GF-D8 (cell line): ENCODE results near the gene NRIP2.

Experiments
- DNase-seq: peaks from one replicate; lab custom pipeline; 2025; lab: John Stamatoyannopoulos, UW

The NRIP2 gene

DNA sequence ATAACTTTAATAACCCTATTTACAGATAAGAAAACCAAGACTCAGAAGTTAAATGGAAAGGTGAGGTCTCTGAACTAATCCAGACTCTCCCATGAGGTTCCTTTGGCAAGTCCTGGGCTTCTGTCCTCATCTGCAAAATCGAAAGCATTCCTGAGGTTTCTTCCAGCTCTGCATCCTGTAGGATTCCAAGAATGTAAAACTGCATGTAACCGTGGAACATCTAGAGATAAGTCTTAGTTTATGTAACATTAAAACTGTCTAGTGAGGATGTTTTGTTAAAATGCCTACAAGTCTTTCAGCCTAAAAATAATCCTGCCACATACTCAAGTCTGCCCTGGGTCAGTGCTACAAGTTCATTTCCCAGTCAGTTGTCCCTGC, 29.7 kb downstream of the NRIP2 start:
- no peak for DNase-seq

- DNase-seq, result no peak
Observed at GRCh38 chr12:2804393-2805142, 30.3 kb downstream of the NRIP2 start.

DNA sequence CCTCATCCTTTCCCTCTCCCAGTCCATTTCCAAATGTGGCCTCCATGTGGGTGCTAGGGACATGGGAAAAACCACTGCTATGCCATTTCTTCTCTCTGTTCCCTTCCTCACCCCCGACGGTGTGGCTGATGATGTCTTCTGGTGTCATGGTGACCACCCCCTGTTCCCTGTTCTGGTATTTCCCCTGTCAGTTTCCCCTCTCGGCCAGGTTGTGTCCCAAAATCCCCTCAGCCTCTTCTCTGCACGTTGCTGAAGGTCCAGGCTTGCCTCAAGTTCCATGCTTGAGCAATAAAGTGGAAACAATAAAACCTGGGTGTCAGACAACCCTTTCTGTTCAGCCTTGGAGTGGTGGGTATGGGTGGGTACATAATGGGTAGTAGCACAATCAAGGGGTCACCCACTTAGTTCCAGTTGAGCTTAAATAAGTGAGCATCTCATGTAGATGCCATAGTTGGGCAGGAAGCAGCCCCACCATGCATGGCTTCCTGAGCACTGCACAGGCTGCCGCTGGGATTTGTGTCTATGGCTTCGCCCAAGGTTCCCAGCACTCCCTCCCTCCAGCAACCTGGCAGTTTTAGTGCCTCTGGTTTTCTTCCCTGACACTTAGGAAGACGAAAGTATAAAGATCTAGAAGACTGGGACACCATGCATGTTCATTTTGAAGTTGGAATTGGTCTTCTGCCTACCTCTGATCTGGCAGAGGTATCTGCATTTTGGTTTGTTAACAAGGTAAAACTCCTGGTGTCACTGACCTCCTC, 31.0 kb downstream of the NRIP2 start:
- no peak for DNase-seq

DNA sequence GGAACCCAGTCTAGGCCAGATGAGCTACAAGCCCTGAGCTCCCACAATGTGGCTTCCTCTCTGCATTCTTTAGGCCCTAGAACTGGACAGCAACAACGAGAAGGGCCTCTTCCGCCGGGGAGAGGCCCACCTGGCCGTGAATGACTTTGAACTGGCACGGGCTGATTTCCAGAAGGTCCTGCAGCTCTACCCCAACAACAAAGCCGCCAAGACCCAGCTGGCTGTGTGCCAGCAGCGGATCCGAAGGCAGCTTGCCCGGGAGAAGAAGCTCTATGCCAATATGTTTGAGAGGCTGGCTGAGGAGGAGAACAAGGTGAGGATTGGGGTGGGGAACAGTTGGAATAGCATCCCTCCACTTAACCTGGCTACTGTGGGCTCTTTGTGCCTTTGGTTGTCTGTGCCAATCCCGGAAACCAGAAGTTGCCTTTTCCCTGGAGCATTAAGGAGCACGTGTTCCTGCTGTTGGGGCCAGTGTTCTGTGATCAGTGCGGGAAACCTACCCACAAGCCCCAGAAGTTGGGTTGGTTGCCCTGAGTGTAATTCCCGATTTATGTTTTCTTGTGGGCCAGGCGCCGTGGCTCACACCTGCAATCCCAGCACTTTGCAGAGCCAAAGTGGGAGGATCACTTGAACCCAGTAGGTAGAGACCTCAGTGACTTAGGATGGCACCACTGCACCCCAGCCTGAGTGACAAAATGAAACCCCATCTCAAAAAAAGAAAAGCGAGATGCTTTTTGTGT, 33.6 kb downstream of the NRIP2 start:
- no peak for DNase-seq

DNA sequence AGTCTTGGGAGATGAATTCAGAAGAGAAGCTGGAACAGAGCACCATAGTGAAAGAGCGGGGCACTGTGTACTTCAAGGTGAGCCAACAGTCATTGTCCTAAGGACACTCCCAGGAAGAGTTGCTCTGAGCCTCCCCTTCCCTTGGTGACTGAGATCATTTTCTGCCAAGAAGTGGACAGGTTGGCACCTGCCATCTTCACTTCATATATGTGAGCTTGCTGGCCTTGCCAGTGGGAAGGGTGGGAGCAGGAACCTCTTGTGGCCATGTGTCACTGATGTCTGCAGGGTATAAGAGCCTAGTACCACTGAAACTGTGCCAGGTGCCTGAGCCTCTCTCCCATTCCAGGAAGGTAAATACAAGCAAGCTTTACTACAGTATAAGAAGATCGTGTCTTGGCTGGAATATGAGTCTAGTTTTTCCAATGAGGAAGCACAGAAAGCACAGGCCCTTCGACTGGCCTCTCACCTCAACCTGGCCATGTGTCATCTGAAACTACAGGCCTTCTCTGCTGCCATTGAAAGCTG, 34.7 kb downstream of the NRIP2 start:
- DNase-seq, result no peak

GRCh38 chr12:2797721-2798418, 37.0 kb downstream of the NRIP2 start:
- no peak for DNase-seq

DNA sequence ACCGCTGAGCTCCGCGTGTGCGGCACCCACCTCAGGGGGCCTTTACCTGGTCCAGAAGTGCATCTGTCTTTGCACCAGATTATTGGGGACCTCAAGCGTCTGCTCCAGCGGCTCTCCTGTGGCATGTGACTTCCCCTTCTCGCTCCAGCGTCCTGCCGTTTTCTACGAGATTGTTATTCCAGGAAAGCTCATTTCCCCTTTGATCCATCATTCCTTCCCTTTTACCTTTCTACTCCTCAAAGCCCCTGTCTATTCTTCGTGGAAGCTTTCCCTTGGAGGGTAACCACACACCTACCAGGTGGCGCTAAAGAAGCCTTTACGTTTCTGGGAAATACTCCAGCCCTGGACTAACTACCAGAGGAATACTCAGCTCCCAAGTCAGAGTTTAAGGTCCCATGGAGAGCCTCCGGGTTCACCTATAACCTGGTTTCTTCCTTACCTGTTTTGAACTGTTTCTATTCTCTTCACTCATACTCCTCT, 38.6 kb downstream of the NRIP2 start:
- DNase-seq, result no peak

- DNase-seq, result no peak
Observed at GRCh38 chr12:2795291-2796186, 39.3 kb downstream of the NRIP2 start.

DNA sequence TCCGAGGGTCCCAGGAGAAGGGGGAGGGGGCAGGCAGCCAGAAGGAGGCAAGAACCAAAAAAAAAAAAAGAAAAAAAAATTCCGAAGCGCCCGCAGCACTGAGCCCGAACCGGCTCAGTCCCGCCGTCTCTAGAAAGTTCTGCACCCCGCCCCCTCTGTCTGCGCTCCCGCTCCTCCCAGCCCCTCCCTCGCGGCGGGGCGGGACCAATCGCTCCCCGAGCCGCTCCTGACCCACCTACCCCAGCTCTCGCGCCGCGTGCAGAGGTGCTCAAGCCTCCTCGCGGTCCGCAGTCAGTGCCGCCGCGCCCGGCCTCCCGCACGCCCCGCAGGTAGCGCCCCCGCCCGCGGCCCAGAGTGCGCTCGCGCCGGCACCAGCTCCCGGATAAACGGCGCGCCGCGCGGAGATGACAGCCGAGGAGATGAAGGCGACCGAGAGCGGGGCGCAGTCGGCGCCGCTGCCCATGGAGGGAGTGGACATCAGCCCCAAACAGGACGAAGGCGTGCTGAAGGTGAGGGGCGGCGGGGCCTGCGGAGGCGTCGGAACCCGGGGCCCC, 40.0 kb downstream of the NRIP2 start, which contains the start of gene FKBP4:
Gene FKBP4 (plus strand): TSS at position 235 of the 554 bp plus-strand sequence. CDS start 170 bp downstream, at position 405.
- peak; percentile 71 for DNase-seq

GRCh38 chr12:2794191-2794735, 40.6 kb downstream of the NRIP2 start:
- no peak for DNase-seq

- no peak for DNase-seq
Observed at GRCh38 chr12:2793561-2793960, 41.3 kb downstream of the NRIP2 start.

DNA sequence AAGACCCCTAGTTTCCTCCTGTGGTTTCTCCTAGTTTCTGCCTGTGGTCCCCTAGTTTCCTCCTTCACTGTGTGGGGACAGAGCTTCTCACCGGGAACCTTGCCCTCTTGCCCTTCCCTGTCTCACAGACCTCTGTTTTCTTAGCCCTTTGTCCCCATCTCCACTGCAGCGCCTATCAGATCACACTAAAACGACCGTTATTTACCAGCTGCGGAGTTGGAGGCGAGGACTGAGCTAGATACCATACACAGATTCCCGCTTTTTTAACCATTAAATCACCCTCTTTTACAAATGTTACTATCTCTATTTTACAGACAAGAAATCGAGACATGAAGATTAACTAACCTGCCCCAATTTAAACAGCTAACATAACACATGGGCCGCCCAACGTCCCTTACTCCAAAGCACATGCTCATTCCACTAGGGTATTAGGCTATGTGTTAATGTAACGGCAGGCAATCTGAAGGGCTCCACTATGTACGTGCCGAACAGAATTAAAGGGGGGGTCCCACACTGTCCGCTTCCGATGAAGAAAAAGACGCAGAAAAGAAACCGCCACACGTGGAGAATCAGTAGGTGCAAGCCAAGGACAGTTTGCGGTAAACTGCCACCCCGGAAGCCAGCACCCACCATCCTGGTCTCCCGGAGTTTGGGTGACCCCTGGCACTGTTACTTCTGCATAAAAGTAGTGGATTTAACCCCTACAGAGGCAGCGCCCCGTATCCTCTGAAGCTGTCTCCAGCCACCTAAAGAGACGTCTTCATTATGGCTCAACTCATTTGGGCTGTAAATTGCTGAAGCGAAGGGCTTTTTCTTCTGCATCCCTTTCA, 41.9 kb downstream of the NRIP2 start:
- peak; percentile 90 for DNase-seq

- DNase-seq, result no peak
Observed at GRCh38 chr12:2791089-2791488, 43.7 kb downstream of the NRIP2 start.

DNA sequence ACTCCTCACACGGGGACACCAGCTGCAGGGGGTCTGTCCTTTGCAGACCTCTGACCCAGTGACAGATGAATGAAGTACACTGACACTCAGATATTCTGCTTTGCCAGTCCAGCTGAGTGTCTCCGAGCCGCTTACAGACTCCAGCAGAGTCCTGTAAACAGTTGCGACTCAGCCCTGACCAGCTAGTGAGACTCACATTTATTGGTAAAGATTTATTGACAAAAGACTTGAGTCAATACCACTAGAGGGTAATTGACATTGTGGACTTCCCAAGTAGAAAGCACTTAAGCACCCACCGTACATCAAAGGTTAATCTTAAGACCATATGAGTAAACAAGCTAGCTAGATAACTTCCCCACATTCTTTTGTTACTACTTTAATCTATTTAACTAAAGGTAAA, 49.8 kb downstream of the NRIP2 start:
- DNase-seq, result no peak

DNA sequence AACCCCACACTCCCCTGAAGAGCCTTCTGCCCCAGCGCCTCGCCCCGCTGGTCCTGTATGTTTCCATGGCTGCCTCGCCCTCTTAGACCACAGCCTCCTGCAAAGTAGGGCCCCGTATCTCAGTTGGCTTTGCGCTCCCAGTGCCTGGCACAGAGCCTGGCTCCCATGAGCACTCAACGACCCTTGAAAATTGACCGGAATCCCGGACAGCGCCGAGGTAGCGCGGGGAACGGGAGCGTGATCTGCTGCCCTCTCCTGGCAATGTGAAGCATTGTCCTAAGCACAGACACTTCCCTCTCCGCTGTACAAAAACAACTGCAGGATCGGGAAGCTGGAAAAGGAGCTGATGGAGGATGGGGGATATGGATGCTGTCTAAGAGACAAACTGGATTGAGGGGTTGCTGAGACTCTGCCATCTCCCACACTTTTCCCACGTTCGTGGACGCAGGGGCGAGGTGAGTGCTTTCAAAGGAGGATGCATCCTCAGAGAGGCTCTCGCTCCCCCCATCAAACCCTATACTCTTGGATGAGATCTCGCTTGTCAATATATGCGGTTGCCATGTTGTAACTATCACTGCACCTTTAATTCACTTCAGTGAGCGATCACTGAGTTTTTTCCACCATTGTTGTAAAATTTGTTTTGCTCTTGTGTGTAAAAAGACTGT, 50.8 kb downstream of the NRIP2 start:
- no peak for DNase-seq

- no peak for DNase-seq
Observed at GRCh38 chr12:2779281-2779680, 55.6 kb downstream of the NRIP2 start.

GRCh38 chr12:2776129-2776806, 58.6 kb downstream of the NRIP2 start:
- no peak for DNase-seq

GRCh38 chr12:2775431-2775830, 59.4 kb downstream of the NRIP2 start:
- DNase-seq, result no peak
